OCI-LY3 (cell line): ENCODE data around the gene SLC5A8.

Source experiments
- H2AFZ ChIP-seq: fragments of 200-600, 300-600 bp; shearing (Covaris generic); 2 replicates; pipeline ENCODE4 v1.6.0; 2014; ENCODE audit warnings: antibody characterized with exemption, low read depth, low read length
- H3K27ac ChIP-seq: fragments of 200-600, 300-600 bp; sonication (generic); 2 replicates; pipeline ENCODE4 v1.5.1; 2014; ENCODE audit warnings: mild to moderate bottlenecking, low read length, moderate library complexity, mixed read lengths
- H3K27me3 ChIP-seq: fragments of 200-600, 300-600 bp; sonication (generic); 2 replicates; pipeline ENCODE4 v1.6.1; 2014; ENCODE audit warnings: low read depth, low read length, mixed read lengths
- H3K36me3 ChIP-seq: fragments of 200-600, 300-600 bp; sonication (generic); replicated peaks from 2 replicates; pipeline ENCODE3; 2014; ENCODE audit warnings: low read depth, low read length, mixed read lengths
- H3K4me1 ChIP-seq: fragments of 300-600, 200-600 bp; sonication (generic); 2 replicates; pipeline ENCODE4 v1.6.1; 2014; ENCODE audit warnings: low read length, mixed read lengths
- H3K4me2 ChIP-seq: fragments of 200-600, 300-600 bp; sonication (generic); 2 replicates; pipeline ENCODE4 v1.6.1; 2014; ENCODE audit warnings: low read length, mixed read lengths
- H3K4me3 ChIP-seq: fragments of 300-600, 200-600 bp; sonication (generic); 2 replicates; pipeline ENCODE4 v1.5.1; 2014; ENCODE audit warnings: antibody characterized with exemption, mild to moderate bottlenecking, low read length, moderate library complexity
- H3K79me2 ChIP-seq: fragments of 300-600, 200-600 bp; shearing (Covaris generic); 2 replicates; pipeline ENCODE4 v1.6.1; 2014; ENCODE audit warnings: mild to moderate bottlenecking, low read length, mixed read lengths
- H3K9ac ChIP-seq: fragments of 300-600, 200-600 bp; shearing (Covaris generic); 2 replicates; pipeline ENCODE4 v1.6.0; 2014; ENCODE audit warnings: mild to moderate bottlenecking, low read length, moderate library complexity
- H3K9me3 ChIP-seq: fragments of 200-600, 300-600 bp; shearing (Covaris generic); 2 replicates; pipeline ENCODE4 v1.6.1; 2014; ENCODE audit warnings: low read length, mixed read lengths; ENCODE audit not compliant: insufficient read depth
- H4K20me1 ChIP-seq: fragments of 200-600, 300-600 bp; sonication (generic); 2 replicates; pipeline ENCODE4 v1.6.1; 2016; ENCODE audit warnings: low read length, mixed read lengths; ENCODE audit not compliant: insufficient read depth
- CTCF ChIP-seq: fragments of 200-600, 300-600 bp; sonication (generic); IDR thresholded peaks from 2 replicates; pipeline ENCODE4 v1.5.1; 2014; ENCODE audit warnings: antibody characterized with exemption, low read length, low read depth
- EZH2phosphoT487 ChIP-seq: fragments of 200-600 bp; shearing (Covaris generic); IDR thresholded peaks from 2 replicates; pipeline ENCODE4 v1.6.1; 2018; ENCODE audit warnings: antibody characterized with exemption, mixed run types, low read depth

SLC5A8 gene

GRCh38 chr12:101107032-101107763 lies 102.8 kb downstream of the SLC5A8 start:
- TF ChIP-seq EZH2phosphoT487 (no peak), CTCF (no peak)
- no peaks in the 10 kb centered on the region for H3K4me1 ChIP-seq

More at GRCh38 chr12:101107032-101107763, 102.8 kb downstream of the SLC5A8 start:
- no peaks in the 10 kb centered on the region for H3K9me3 ChIP-seq
- H3K27me3 ChIP-seq = no peaks in the 10 kb centered on the region
- H3K9ac ChIP-seq = no peak overlapping the region
- H2AFZ ChIP-seq = no peak overlapping the region
- no peaks in the 10 kb centered on the region for H3K79me2 ChIP-seq
- H3K4me3 ChIP-seq = no peak overlapping the region
- no peak overlapping the region for H3K4me2 ChIP-seq
- no peak overlapping the region for H3K27ac ChIP-seq
- H3K36me3 ChIP-seq = no peaks in the 10 kb centered on the region
- no peaks in the 10 kb centered on the region for H4K20me1 ChIP-seq
